ENCODE results near the gene PCDHGA9.
"Not testable (repeated sequence)": the region's sequence is repeated elsewhere in the genome, so short reads cannot be mapped to it uniquely, and the experiment has no call there.

Gene PCDHGA9

DNA sequence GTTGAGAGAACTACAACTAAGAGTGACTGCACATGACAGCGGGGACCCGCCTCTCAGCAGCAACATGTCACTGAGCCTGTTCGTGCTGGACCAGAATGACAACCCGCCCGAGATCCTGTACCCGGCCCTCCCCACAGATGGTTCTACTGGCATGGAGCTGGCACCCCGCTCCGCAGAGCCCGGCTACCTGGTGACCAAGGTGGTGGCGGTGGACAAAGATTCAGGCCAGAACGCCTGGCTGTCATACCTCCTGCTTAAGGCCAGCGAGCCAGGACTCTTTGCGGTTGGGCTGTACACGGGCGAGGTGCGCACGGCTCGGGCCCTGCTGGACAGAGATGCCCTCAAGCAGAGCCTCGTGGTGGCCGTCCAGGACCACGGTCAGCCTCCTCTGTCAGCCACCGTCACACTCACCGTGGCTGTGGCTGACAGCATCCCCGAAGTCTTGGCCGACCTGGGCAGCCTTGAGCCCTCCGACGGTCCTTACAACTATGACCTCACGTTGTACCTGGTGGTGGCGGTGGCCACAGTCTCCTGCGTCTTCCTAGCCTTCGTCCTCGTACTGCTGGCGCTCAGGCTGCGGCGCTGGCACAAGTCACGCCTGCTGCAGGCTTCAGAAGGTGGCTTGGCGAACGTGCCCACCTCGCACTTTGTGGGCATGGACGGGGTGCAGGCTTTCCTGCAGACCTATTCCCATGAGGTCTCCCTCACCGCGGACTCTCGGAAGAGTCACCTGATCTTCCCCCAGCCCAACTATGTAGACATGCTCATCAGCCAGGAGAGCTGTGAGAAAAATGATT is 17.9 kb upstream of the PCDHGA9 start:
- DNase-seq, result no peak

DNA sequence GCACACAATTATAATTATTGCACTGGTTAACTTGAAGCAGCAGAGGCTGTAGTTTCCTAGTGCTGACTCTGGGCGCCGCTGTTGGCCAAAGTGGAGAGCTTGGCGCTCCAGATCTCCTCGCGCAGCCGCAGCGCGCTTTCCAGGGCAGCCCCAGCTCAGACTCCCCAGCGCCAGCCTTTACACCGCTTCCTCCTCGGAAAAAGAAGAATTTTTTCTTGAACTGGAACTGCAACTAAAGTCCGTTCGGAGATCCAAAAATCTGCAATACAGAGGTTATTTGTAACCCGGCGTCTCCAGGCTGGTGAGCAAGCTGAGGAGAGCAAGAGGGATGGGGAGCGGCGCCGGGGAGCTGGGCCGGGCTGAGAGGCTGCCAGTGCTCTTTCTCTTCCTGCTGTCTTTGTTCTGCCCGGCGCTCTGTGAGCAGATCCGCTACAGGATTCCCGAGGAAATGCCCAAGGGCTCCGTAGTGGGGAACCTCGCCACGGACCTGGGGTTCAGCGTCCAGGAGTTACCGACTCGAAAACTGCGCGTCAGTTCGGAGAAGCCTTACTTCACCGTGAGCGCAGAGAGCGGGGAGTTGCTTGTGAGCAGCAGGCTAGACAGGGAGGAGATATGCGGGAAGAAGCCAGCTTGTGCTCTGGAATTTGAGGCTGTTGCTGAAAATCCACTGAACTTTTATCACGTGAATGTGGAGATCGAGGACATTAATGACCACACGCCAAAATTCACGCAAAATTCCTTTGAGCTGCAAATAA is 14.8 kb upstream of the PCDHGA9 start, which contains the start of gene PCDHGB4:
PCDHGB4 (plus strand) TSS at position 142 of the 755 bp plus-strand sequence; CDS start at position 329, 187 bp downstream.
- DNase-seq, result not testable (repeated sequence)

DNA sequence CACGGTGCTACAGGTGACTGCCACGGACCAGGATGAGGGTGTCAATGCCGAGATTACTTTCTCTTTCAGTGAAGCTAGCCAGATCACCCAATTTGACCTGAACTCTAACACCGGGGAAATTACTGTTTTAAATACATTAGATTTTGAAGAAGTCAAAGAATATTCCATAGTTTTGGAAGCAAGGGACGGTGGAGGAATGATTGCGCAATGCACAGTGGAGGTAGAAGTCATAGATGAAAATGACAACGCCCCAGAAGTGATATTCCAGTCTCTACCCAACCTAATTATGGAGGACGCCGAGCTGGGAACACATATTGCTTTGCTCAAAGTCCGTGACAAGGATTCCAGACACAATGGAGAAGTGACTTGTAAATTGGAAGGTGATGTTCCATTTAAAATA is 13.9 kb upstream of the PCDHGA9 start:
- no peak for DNase-seq

DNA sequence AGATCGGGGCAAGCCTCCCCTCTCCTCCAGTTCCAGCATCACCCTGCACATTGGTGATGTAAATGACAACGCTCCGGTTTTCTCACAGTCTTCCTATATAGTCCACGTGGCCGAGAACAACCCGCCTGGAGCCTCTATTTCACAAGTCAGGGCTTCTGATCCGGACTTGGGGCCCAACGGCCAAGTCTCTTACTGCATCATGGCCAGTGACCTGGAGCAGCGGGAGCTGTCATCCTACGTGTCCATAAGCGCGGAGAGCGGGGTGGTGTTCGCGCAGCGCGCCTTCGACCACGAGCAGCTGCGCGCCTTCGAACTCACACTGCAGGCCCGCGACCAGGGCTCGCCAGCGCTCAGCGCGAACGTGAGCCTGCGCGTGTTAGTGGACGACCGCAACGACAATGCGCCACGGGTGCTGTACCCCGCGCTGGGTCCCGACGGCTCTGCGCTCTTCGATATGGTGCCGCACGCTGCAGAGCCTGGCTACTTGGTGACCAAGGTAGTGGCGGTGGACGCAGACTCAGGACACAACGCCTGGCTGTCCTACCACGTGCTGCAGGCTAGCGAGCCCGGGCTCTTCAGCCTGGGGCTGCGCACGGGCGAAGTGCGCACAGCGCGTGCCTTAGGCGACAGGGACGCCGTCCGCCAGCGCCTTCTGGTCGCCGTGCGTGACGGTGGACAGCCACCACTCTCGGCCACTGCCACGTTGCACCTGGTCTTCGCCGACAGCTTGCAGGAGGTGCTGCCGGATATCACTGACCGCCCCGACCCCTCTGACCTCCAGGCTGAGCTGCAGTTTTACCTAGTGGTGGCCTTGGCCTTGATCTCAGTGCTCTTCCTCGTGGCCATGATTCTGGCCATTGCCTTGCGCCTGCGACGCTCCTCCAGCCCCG is 13.2 kb upstream of the PCDHGA9 start:
- DNase-seq, result no peak

DNA sequence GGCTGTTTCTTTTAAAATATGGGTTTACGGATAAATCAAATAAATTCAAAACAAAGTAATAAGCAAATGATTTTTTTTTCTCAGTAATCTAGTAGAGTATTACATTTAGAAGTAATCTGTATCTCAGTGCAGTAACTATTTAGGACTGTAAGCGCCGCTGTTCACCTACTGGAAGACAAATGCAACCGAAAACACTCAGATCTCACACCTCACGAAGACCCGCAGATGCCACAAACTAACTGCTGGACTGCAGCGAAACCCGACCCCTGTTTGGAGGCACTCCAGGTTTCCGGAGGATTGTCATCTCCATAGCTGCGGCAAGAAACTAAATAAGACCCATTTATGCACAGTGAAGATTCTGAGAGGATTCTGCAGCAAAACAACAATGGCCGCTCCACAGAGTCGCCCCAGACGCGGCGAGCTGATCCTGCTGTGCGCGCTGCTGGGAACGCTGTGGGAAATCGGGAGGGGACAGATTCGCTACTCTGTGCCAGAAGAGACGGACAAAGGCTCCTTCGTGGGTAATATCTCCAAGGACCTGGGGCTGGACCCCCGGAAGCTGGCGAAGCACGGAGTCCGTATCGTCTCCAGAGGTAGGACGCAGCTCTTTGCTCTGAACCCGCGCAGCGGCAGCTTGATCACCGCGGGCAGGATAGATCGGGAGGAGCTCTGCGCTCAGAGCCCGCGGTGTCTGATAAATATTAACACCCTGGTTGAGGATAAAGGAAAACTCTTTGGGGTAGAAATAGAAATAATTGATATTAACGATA is 10.0 kb upstream of the PCDHGA9 start, which contains the start of gene PCDHGA8:
PCDHGA8 (plus strand) TSS at position 205 of the 770 bp plus-strand sequence; CDS start at position 386, 181 bp downstream.
- no peak for DNase-seq

DNA sequence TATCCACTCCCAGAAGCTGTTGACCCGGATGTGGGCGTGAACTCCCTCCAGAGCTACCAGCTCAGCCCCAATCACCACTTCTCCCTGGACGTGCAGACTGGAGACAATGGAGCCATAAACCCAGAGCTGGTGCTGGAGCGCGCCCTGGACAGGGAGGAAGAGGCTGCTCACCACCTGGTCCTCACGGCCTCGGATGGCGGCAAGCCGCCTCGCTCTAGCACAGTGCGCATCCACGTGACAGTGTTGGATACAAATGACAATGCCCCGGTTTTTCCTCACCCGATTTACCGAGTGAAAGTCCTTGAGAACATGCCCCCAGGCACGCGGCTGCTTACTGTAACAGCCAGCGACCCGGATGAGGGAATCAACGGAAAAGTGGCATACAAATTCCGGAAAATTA is 9.3 kb upstream of the PCDHGA9 start:
- no peak for DNase-seq

DNA sequence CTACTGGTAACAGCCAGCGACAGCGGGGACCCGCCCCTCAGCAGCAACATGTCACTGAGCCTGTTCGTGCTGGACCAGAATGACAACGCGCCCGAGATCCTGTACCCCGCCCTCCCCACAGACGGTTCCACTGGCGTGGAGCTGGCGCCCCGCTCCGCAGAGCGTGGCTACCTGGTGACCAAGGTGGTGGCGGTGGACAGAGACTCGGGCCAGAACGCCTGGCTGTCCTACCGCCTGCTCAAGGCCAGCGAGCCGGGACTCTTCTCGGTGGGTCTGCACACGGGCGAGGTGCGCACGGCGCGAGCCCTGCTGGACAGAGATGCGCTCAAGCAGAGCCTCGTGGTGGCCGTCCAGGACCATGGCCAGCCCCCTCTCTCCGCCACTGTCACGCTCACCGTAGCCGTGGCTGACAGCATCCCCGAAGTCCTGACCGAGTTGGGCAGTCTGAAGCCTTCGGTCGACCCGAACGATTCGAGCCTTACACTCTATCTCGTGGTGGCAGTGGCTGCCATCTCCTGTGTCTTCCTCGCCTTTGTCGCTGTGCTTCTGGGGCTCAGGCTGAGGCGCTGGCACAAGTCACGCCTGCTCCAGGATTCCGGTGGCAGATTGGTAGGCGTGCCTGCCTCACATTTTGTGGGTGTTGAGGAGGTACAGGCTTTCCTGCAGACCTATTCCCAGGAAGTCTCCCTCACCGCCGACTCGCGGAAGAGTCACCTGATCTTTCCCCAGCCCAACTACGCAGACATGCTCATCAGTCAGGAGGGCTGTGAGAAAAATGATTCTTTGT is 8.0 kb upstream of the PCDHGA9 start:
- not testable (repeated sequence) for DNase-seq

DNA sequence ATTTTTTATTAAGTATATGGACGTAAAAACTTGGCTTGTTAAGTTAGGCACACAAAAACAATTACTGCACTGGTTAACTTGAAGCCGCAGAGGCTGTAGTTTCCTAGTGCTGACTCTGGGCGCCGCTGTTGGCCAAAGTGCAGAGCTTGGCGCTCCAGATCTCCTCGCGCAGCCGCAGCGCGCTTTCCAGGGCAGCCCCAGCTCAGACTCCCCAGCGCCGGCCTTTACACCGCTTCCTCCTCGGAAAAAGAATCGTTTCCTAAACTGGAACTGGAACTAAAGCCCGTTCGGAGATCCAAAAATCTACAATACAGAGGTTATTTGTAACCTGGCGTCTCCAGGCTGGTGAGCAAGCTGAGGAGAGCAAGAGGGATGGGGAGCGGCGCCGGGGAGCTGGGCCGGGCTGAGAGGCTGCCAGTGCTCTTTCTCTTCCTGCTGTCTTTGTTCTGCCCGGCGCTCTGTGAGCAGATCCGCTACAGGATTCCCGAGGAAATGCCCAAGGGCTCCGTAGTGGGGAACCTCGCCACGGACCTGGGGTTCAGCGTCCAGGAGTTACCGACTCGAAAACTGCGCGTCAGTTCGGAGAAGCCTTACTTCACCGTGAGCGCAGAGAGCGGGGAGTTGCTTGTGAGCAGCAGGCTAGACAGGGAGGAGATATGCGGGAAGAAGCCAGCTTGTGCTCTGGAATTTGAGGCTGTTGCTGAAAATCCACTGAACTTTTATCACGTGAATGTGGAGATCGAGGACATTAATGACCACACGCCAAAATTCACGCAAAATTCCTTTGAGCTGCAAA is 4.6 kb upstream of the PCDHGA9 start, which contains the start of gene PCDHGB5:
PCDHGB5 (plus strand) TSS at position 192 of the 796 bp plus-strand sequence; CDS start at position 373, 181 bp downstream.
- not testable (repeated sequence) for DNase-seq

DNA sequence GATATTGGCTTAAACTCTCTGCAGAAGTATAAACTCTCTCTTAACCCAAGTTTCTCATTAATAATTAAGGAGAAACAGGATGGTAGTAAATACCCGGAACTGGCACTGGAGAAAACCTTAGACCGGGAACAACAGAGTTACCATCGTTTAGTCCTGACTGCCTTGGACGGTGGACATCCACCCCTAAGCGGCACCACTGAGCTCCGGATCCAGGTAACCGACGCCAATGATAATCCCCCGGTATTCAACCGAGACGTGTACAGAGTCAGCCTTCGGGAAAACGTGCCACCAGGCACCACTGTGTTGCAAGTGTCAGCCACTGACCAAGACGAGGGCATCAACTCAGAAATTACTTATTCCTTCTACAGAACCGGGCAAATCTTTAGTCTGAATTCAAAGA is 4.0 kb upstream of the PCDHGA9 start:
- no peak for DNase-seq

DNA sequence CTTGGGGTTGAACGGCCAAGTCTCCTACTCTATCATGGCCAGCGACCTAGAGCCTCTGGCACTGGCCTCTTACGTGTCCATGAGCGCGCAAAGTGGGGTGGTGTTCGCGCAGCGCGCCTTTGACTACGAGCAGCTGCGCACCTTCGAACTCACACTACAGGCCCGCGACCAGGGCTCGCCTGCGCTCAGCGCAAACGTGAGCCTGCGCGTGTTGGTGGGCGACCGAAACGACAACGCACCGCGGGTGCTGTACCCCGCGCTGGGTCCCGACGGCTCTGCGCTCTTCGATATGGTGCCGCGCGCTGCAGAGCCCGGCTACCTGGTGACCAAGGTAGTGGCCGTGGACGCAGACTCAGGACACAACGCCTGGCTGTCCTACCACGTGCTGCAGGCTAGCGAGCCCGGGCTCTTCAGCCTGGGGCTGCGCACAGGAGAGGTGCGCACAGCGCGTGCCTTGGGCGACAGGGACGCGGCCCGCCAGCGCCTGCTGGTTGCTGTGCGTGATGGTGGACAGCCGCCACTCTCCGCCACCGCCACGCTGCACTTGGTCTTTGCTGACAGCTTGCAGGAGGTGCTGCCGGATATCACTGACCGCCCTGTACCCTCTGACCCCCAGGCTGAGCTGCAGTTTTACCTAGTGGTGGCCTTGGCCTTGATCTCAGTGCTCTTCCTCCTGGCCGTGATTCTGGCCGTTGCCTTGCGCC is 2.9 kb upstream of the PCDHGA9 start:
- DNase-seq, result no peak

DNA sequence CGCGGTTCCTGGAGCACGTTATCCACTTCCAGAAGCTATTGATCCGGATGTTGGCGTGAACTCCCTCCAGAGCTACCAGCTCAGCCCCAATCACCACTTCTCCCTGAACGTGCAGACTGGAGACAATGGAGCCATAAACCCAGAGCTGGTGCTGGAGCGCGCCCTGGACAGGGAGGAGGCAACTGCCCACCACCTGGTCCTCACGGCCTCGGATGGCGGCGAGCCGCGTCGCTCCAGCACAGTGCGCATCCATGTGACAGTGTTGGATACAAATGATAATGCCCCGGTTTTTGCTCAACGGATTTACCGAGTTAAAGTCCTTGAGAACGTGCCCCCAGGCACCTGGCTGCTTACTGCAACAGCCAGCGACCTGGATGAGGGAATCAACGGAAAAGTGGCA is 809 bp downstream of the PCDHGA9 start:
- DNase-seq, result no peak

DNA sequence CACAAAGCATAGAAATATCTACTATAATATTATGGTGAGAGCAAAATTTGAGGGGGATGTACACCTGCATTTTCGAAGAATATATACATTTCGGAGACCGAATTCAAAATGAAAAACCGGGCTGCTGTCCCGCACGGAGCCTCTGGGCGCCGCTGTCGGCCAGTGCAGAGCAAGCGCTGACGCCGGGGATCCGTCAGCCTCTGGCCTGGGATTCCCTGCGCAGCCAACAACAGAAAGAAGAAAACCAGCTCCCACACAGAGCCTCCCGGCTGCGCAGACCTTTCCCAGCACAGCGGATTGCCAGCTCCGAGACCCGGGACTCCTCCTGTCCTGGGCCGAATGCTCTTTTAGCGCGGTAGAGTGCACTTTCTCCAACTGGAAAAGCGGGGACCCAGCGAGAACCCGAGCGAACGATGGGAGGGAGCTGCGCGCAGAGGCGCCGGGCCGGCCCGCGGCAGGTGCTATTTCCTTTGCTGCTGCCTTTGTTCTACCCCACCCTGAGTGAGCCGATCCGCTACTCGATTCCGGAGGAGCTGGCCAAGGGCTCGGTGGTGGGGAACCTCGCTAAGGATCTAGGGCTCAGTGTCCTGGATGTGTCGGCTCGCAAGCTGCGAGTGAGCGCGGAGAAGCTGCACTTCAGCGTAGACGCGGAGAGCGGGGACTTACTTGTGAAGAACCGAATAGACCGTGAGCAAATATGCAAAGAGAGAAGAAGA is 5.4 kb downstream of the PCDHGA9 start, which contains the start of gene PCDHGB6:
PCDHGB6 (plus strand) TSS at position 232 of the 716 bp plus-strand sequence; CDS start at position 414, 182 bp downstream.
- DNase-seq, result not testable (repeated sequence)

DNA sequence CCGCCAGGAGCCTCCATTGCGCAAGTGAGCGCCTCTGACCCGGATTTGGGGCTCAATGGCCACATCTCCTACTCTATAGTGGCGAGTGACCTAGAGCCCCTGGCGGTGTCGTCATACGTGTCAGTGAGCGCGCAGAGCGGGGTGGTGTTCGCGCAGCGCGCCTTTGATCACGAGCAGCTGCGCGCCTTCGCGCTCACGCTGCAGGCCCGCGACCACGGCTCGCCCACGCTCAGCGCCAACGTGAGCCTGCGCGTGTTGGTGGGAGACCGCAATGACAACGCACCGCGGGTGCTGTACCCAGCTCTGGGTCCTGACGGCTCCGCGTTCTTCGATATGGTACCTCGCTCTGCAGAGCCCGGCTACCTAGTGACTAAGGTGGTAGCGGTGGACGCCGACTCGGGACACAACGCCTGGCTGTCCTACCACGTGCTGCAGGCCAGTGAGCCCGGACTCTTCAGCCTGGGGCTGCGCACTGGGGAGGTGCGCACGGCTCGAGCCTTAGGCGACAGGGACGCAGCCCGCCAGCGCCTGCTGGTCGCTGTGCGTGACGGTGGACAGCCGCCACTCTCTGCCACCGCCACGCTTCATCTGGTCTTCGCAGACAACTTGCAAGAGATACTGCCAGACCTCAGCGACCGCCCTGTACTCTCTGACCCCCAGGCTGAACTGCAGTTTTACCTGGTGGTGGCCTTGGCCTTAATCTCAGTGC is 7.2 kb downstream of the PCDHGA9 start:
- no peak for DNase-seq

DNA sequence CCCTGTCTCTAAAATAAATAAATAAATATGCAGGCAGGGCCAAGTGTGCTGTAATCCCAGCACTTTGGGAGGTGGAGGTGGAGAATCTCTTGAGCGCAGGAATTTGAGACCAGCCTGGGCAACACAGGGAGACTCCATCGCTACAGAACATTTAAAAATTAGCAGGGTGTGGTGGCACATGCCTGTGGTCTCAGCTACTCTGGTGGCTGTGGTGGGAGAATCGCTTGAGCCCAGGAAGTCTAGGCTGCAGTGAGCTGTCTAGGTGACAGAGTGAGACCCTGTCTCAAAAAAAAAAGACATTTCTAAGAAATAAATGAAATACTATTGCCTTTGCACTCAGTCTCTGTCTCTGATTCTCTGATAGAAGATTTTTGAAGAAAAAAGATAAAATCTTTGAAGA is 9.0 kb downstream of the PCDHGA9 start:
- DNase-seq, result no peak

DNA sequence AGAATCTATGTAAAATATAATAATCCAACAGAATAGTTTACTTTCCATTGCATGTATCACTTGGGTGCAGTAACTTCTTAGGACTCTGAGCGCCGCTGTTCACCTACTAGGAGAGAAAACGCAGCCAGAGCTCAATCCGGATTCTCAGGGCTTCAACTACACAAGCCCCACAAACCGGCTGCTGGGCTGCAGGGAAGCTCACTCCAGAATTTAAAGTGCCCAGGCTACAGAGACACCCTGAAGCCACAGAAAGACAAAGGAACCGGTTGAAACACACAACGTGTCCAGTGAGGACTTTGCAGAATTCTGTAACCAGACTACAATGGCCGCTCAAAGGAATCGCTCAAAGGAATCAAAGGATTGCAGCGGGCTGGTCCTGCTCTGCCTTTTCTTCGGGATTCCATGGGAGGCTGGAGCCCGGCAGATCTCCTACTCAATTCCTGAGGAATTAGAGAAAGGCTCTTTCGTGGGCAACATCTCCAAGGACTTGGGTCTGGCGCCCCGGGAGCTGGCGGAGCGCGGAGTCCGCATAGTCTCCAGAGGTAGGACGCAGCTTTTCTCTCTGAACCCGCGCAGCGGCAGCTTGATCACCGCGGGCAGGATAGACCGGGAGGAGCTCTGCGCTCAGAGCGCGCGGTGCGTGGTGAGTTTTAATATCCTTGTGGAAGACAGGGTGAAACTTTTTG is 10.4 kb downstream of the PCDHGA9 start, which contains the start of gene PCDHGA10:
PCDHGA10 (plus strand) TSS at position 134 of the 686 bp plus-strand sequence; CDS start at position 323, 189 bp downstream.
- peak; percentile 42 for DNase-seq

DNA sequence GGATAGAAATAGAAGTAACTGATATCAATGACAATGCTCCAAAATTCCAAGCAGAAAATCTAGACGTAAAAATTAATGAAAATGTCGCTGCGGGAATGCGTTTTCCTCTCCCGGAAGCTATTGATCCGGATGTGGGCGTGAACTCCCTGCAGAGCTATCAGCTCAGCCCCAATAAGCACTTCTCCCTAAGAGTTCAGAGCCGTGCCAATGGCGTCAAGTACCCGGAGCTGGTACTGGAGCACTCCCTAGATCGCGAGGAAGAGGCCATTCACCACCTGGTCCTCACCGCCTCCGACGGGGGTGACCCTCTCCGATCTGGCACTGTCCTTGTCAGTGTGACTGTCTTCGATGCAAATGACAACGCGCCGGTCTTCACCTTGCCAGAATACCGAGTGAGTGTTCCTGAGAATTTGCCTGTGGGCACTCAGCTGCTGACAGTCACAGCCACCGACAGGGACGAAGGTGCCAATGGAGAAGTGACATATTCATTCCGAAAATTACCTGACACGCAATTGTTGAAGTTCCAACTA is 11.0 kb downstream of the PCDHGA9 start:
- DNase-seq, result no peak
